LNCAP (cell line): ENCODE results near the gene CCDC122.

Experiments
- TF ChIP-seq, protein P1 (sequence below): fragments of 450-650 bp; IDR thresholded peaks from 2 replicates; pipeline ENCODE4 v1.5.1; 2017; ENCODE audit warnings: mild to moderate bottlenecking

CCDC122 gene

DNA sequence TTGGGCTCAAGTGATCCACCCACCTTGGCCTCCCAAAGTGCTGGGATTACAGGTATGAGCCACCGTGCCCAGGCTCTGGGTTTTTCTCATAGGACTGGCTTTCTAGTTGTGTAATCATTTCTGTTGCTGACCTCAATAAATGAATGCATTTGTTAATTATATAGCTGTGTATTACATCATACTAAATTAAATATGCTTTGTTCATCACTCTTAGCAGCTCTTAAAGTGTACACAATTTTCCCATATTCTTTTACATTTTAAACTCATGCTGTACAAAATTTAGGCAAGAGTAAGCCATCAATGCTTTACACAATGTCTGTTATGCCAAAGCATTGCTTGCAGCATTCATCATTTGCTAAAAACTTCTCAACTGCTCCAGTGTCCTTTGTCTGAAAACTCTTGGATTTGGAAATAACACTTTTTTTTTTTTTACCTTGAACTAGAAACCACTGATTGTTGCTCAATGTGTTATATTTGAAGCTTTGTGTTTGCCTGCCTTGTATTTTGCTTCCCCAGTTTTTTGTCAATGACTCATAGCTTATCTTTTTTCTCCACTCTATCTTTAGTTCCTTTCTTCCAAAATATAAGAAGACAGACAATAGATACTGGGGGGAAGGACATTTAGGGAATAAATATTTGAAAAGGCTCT is 31.4 kb downstream of the CCDC122 start:
- TF ChIP-seq, protein P1, sequence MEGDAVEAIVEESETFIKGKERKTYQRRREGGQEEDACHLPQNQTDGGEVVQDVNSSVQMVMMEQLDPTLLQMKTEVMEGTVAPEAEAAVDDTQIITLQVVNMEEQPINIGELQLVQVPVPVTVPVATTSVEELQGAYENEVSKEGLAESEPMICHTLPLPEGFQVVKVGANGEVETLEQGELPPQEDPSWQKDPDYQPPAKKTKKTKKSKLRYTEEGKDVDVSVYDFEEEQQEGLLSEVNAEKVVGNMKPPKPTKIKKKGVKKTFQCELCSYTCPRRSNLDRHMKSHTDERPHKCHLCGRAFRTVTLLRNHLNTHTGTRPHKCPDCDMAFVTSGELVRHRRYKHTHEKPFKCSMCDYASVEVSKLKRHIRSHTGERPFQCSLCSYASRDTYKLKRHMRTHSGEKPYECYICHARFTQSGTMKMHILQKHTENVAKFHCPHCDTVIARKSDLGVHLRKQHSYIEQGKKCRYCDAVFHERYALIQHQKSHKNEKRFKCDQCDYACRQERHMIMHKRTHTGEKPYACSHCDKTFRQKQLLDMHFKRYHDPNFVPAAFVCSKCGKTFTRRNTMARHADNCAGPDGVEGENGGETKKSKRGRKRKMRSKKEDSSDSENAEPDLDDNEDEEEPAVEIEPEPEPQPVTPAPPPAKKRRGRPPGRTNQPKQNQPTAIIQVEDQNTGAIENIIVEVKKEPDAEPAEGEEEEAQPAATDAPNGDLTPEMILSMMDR: no peak

DNA sequence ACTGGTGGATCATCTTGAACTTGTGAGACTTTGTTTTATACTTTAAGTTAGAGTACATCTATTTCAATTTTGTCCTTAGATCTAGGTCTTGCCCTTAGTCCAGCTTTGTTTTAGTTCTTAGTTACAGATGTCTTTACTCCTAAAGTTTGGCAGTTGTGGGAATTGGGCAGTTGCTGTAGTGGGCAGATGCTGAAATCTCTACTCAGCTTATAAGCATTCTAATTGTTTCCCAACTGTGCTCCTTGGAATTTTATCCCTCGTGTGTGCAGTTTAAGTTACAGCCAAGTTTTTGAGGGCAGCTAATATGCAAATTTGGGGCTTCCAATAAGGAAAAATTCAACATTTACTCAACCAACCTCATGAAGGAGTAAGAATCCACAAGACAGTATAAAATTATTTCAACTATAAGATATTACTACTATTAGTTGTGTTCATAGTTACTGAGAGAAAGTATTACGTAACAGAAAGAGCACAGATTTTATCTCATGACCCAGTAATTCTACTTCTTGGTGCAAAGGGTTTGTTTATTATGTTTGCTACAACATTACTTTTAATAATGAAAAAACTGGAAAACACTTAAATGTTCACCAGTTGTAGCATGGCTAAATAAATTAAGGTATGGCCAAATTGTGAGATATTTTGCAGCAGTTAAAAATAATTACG is 32.9 kb downstream of the CCDC122 start:
- TF ChIP-seq, protein P1: no peak

DNA sequence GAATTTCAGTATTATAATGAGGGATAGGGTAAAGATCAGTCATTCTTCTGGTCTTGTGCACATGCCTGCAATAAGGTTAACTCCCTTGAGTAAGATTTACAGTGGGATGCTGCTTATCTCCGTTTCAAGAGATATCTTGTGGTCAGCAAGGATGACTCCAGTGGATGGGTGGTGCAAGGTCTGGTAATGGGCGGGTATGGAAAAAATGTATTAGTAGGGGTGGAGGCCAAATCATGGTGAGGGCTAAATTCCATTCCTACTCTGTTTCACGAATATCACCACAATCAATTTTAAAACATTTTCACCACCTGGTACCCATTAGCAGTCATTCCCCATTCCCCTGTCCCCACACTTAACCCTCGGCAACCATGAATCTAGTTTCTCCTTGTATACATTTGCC is 40.6 kb downstream of the CCDC122 start:
- TF ChIP-seq, protein P1: no peak

DNA sequence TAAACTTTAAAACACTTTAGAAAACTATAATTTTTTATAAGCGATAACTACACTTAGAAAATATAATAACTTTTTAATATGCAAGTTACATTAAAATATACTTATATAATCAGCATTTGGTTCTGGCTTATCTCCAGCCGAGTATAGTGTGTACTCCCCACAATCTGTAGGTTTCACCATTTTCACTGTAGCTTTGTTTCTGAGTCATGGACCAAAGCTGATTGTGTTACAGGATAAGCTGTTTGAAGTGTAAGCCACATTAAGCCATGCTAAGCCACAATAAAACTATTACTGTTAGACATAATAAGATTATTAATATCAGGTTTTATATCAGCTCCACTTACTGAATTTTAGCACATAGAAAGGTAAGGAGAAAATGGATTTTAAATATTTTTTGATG is 43.8 kb downstream of the CCDC122 start:
- TF ChIP-seq, protein P1: no peak

DNA sequence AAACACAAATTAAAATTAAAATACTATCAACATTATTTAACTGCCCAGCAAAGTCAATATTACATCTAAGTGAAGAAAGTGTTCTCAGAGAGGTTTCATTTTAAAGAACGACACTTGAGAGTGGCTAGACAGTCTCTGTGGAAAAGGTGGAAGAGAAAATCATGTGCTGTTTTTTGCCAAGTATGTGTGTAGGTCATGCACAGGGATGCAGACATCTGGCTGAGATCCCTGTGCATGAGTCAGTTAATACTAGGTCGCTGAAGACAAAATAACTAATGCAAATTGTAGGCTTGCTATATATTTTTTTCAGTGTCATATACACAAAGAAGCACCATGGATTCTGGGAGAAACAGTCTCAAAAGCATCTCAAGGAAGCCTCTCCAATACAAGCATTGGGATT is 48.5 kb downstream of the CCDC122 start:
- TF ChIP-seq, protein P1: no peak

DNA sequence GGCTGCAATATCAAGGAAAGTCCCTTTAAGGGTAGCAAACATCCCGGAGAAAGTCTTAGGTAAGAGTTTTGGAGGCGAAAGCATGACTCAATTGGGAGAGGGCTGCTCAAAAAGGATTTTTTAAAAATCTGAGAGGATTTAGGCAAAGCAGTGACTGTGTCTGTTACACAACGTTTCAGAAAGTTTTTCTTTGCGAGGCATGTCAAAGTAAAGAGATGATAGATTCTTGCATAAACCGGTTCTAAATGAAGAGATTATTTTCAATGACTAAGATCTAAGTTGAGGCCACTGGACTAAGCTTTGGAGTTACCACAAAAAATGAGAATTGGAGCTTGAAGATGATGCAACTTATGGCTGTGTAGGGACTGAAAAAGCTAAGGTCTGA is 49.1 kb downstream of the CCDC122 start:
- TF ChIP-seq, protein P1: no peak

DNA sequence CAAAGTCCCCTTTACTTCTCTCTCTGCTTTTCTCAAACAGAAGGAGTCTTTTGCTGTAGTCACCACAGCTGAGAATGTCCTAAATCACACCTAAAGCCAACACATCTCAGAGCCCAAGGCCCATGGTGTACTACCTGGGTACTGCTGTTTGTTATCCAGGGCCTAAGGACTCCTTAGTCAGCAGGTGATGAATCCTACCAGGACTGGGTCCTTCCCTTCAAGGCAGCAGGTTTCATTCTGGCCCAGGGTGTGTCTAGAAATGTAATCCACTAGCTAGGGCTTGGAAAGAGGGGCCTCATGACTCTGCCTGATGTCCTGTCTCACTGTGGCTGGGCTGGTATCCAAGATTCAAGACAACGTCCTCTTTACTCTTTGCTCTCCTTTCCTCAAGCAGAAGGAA is 56.6 kb downstream of the CCDC122 start:
- TF ChIP-seq, protein P1: no peak
